Esophagus squamous epithelium (tissue), 5 donors: Measurements from ENCODE around the gene PSME3IP1. TPM values are rescaled to one million over a fixed set of nuclear protein-coding genes. Genes with fewer than 3 reads are reported as not detected.

Experiments used
- DNase-seq: peaks from one replicate; lab custom pipeline; 2025; lab: John Stamatoyannopoulos, UW
- H3K27ac ChIP-seq, 4 donors: fragments of 200-600 bp; sonication (generic); one replicate each; pipeline ENCODE4 v1.5.1; 2016 to 2019; ENCODE audit warnings: mild to moderate bottlenecking in 1 of 4
- H3K27me3 ChIP-seq, 4 donors: fragments of 200-600 bp; sonication (generic); 1 replicate in 3 of 4; 2 replicates in 1 of 4; pipeline versions ENCODE4 v1.5.1 to v1.6.0; 2017 to 2021; ENCODE audit warnings: antibody characterized with exemption in 1 of 4
- H3K36me3 ChIP-seq, 3 donors: fragments of 200-600 bp; sonication (generic); one replicate each; pipeline ENCODE4 v1.5.1; 2016 to 2019
- H3K4me1 ChIP-seq, 3 donors: fragments of 200-600 bp; sonication (generic); one replicate each; pipeline ENCODE4 v1.5.1; 2017 to 2019
- H3K4me3 ChIP-seq, 4 donors: fragments of 200-600 bp; sonication (generic); 1 replicate in 3 of 4; 2 replicates in 1 of 4; pipeline ENCODE4 v1.5.1; 2016 to 2019; ENCODE audit warnings: mild to moderate bottlenecking in 2 of 4, moderate library complexity in 1 of 4
- H3K9me3 ChIP-seq, 3 donors: fragments of 200-600 bp; sonication (generic); one replicate each; pipeline ENCODE4 v1.5.1; 2016 to 2019
- CTCF ChIP-seq, 6 experiments: fragments of 450-650 bp in 4 of 6; fragments of 200-600 bp in 2 of 6; sonication (generic) in 2 of 6; IDR thresholded peaks; one replicate each; pipeline ENCODE4 v1.5.1; 2016 to 2019; ENCODE audit warnings: antibody characterized with exemption in 6 of 6, mild to moderate bottlenecking in 4 of 6, moderate library complexity in 4 of 6
- POLR2A ChIP-seq, 4 donors: fragments of 450-650 bp; IDR thresholded peaks; one replicate each; pipeline ENCODE4 v1.6.1; 2017; ENCODE audit warnings: antibody characterized with exemption in 4 of 4, mild to moderate bottlenecking in 4 of 4, moderate library complexity in 3 of 4
- WGBS, 2 donors: methylation state at CpG; one replicate each; pipeline ENCODE4 v1.1.5; 2018; 5-methylcytosine and 5-hydroxymethylcytosine counted together
- intact Hi-C: fragments of 100-400 bp; cut with DNase I; formaldehyde crosslinking; loops from one replicate; pipeline ENCODE4 v1.15.0; 2022
- total RNA-seq, 4 donors: library from RNA; depleted of rRNA; stranded (reverse); fragments of >200 nt; gene quantifications; one replicate each; pipeline ENCODE4 v1.1.0, GENCODE V29; 2016
- donor health status: DM: yes; HTN: yes; CAD: no.

The PSME3IP1 gene
- total RNA-seq, 4 donors from 2014 or later: 40.7 to 65.6 (median 51.3) TPM

- Histone ChIP-seq H3K4me3 (no peak overlapping the region), H3K9me3 (no peaks in the 10 kb centered on the region), H3K27ac (no peak overlapping the region), H3K4me1 (peaks cover 0 to 24% (median 0%) of the 10 kb centered on the region in 3 donors), H3K36me3 (no peaks in the 10 kb centered on the region), H3K27me3 (no peaks in the 10 kb centered on the region)
- no peak for TF ChIP-seq POLR2A (IDR thresholded peaks at IDR 0.05)
- TF ChIP-seq CTCF (IDR thresholded peaks at IDR 0.05): no peak
- 75 to 79% methylated on average over 7 to 8 of the region's 9 CpGs for WGBS, 2 donors
- DNase-seq: no peak
- intact Hi-C loops: no loop called here
Measured at GRCh38 chr16:57107321-57107922, 78.4 kb downstream of the PSME3IP1 start.

- no peak for DNase-seq
- peaks cover 0 to 24% (median 0%) of the 10 kb centered on the region in 3 donors for H3K4me1 ChIP-seq
- H3K36me3 ChIP-seq: no peaks in the 10 kb centered on the region
- no peak overlapping the region for H3K4me3 ChIP-seq
- H3K27ac ChIP-seq: no peak overlapping the region
- WGBS, 2 donors: 83 to 93% methylated on average over 1 to 2 of the region's 2 CpGs
- H3K27me3 ChIP-seq: no peaks in the 10 kb centered on the region
- intact Hi-C loops: no loop called here
- TF ChIP-seq POLR2A (IDR thresholded peaks at IDR 0.05) (no peak), CTCF (IDR thresholded peaks at IDR 0.05) (no peak)
- H3K9me3 ChIP-seq: no peaks in the 10 kb centered on the region
Measured at GRCh38 chr16:57106767-57107166, 79.1 kb downstream of the PSME3IP1 start.

GRCh38 chr16:57105184-57105583 lies 80.7 kb downstream of the PSME3IP1 start:
- TF ChIP-seq POLR2A (IDR thresholded peaks at IDR 0.05) (no peak), CTCF (IDR thresholded peaks at IDR 0.05) (no peak)
- intact Hi-C loops: no loop called here
- Histone ChIP-seq H3K36me3 (no peaks in the 10 kb centered on the region), H3K4me3 (no peak overlapping the region), H3K27me3 (no peaks in the 10 kb centered on the region), H3K9me3 (no peaks in the 10 kb centered on the region), H3K27ac (no peak overlapping the region), H3K4me1 (peaks cover 0 to 25% (median 0%) of the 10 kb centered on the region in 3 donors)
- DNase-seq: no peak
- whole genome bisulfite sequencing, 2 donors: 87 to 90% methylated on average over 7 of the region's 7 CpGs

GRCh38 chr16:57104706-57105105 lies 81.1 kb downstream of the PSME3IP1 start:
- Histone ChIP-seq H3K27ac (no peak overlapping the region), H3K36me3 (no peaks in the 10 kb centered on the region), H3K4me3 (no peak overlapping the region), H3K4me1 (peaks cover 0 to 30% (median 0%) of the 10 kb centered on the region in 3 donors), H3K9me3 (no peaks in the 10 kb centered on the region), H3K27me3 (no peaks in the 10 kb centered on the region)
- TF ChIP-seq CTCF (IDR thresholded peaks at IDR 0.05) (no peak), POLR2A (IDR thresholded peaks at IDR 0.05) (no peak)
- WGBS, 2 donors: 58 to 68% methylated on average over 3 of the region's 3 CpGs
- DNase-seq: no peak
- intact Hi-C loops: no loop called here

GRCh38 chr16:57102888-57103851 lies 82.7 kb downstream of the PSME3IP1 start:
- Histone ChIP-seq H3K4me3 (no peak overlapping the region), H3K36me3 (no peaks in the 10 kb centered on the region), H3K4me1 (peaks cover 0 to 31% (median 0%) of the 10 kb centered on the region in 3 donors), H3K9me3 (no peaks in the 10 kb centered on the region), H3K27ac (no peak overlapping the region), H3K27me3 (no peaks in the 10 kb centered on the region)
- 81 to 85% methylated on average over 14 to 16 of the region's 16 CpGs for WGBS, 2 donors
- TF ChIP-seq POLR2A (IDR thresholded peaks at IDR 0.05): no peak
- TF ChIP-seq CTCF (IDR thresholded peaks at IDR 0.05): no peak
- intact Hi-C loops: no loop called here
- no peak for DNase-seq
